Left kidney (tissue), 2 donors: ENCODE results near the gene NF1. TPM values are rescaled to one million over a fixed set of nuclear protein-coding genes. Genes with fewer than 3 reads are reported as not detected.
"Not testable (repeated sequence)": the region's sequence is repeated elsewhere in the genome, so short reads cannot be mapped to it uniquely, and the experiment has no call there.

Experiments used
- DNase-seq: peaks from one replicate; pipeline ENCODE4 v3.0.0-alpha.2; 2013
- polyA plus RNA-seq: library from polyadenylated mRNA; unstranded; fragments of 120-200 nt; gene quantifications from one replicate; pipeline ENCODE4 v1.2.1, GENCODE V29; 2013; ENCODE audit not compliant: insufficient read length

Gene NF1
- polyA plus RNA-seq, 1 donor = 53.9 TPM

DNA sequence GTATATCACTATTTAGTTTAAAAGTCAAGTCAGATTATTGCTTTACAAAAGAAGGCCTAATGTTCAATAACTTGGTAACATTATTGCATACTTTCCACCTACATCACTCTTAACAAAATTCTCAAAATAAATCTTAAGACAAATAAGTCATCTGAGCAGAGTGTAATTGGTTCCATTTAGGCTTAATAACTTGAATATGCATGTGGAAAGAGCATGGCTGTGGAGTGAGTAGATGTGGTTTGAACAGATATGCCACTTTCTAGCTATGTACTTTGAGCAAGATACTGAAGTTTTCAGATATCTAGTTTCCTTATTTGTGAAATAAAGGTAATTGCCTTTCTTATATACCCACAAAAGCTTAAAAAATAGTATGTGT is 233.4 kb downstream of the NF1 start:
- DNase-seq = no peak

DNA sequence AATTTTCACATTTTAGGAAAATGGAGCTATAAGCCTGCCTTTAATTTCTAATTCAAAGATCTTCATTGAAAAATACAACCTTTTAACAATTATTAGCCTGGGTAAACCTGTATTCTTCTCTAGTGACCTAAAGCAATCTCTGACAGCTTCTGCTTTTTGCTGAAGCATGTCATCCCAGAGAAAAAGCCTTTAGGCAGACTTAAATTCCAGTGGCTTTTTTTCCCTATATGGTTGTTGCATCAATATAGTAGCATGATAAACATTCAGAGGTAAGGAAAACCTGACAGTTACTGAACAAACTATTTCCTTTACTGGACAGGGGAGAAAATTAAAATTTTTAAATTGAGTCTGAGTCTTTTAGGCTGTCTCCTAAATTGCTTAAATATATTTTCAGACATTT is 234.4 kb downstream of the NF1 start:
- no peak for DNase-seq

DNA sequence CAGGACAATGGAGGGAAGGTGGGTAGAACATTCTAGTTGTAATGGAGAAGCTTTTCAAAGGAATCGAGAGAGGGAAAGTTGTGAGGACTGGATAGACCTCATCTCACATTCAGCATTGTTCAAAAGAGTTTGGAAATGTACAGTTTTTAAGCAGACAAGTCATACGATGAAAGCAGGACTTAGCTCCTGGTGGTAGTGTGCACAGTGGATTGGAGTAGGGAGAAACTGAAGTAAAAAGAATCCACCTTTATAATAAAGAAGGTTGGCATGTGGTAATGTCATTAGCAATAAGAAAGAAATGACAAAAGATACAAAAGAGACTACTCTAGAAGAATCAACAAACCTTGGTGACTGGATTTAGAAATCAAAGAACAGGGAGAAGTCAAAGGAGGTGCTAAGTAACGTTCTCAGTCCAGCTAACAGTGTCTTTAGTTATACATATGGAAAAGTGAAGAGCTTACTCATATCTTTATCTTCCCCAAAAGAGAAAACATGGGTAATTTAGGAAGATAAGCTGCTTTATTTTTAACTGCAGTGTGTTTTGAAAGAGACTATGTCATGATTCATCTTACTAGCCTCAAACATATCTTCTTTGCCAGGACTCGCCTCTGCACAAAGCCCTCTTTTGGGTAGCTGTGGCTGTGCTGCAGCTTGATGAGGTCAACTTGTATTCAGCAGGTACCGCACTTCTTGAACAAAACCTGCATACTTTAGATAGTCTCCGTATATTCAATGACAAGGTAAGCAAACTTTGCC is 245.3 kb downstream of the NF1 start:
- DNase-seq = no peak

DNA sequence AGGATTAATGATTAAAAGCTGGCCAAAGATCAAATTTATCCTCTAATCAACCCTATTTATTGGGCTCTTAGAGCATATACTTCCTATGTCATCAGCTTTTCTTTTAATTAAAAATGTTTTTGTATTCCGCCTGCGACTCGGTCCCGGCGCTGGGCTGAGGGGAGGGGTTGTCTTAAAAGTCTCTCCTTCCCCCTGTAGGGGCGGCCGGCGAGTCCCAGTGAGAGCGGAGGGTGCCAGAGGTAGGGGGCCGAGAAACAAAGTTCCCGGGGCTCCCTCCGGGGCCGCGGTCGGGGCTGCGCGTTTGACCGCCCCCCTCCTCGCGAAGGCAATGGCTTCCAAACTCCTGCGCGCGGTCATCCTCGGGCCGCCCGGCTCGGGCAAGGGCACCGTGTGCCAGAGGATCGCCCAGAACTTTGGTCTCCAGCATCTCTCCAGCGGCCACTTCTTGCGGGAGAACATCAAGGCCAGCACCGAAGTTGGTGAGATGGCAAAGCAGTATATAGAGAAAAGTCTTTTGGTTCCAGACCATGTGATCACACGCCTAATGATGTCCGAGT is 250.5 kb downstream of the NF1 start:
- not testable (repeated sequence) for DNase-seq

DNA sequence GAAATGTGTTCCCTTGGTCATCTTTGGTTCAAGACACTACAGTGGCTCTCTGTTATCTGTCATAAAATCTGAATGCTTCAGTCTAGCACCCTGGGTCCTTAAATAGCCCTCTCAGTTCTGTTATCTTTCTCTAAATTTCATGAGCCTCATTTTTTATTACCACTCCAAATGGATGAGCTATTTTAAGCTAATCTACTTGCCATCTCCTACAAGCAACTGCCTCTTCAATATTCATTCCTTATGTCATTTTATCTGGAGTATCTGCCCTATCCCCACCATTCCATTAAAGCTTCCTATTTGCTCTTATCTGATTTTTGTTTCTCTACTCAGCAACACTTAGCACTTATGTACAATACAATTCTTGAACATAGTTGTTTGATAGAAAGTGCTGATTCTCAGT is 254.7 kb downstream of the NF1 start:
- DNase-seq = no peak

DNA sequence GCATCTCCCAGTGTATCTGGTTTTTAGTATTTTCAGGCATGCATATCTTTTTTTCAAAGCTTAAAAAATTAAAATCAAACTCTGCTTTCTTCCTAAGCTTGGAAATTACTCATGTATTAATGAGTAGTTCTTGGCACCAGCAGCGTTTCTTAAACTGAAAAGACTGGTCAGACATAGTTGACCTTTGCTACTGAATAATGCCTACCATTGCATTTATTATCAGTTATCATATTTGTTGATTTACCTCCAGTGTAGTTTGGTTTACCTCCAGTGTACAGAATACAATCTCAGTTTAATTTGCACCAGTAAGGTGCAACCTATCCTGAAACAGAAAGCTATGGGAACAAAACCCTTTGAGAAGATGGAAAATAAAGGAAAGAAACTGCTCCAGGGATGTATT is 261.2 kb downstream of the NF1 start:
- no peak for DNase-seq

DNA sequence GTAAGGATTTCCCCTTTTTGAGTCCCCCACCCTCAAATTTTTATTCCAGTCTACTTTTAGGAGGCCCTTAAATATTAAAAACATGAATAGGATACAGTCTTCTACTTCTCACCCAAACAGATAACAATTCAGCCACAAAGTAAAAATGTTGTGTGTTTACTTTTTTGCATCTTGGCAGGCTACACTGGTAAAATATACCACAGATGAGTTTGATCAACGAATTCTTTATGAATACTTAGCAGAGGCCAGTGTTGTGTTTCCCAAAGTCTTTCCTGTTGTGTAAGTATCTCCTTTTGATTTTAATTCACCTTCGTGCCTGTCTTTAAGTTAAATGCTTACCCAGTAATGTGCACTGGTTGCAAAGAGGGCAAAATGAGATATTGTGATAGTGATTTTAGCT is 262.3 kb downstream of the NF1 start:
- DNase-seq = no peak

DNA sequence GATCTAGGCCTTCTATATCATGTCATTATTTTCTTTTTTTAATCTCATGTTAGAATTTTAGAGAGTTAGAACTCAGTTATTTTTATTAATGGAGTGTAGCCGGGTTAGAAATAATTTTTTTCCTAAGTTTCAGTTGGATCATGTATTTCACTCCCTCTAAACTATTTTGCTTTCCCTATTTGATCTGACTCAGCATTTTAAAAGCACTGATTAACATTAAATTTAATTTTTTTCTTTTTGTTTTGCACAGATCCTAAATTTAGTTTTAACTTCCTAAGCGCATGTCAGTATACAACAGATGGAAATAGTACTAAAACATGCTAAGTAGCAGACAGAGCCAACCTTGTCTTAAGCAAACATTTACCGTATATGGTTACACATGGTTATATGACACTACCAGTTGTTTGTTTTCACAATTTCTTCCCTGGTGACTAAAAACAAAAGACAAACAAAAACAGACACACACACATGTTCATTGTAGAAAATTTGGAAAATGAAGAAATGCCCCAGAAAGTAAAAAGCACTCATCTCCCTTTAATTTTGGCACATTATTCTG is 263.1 kb downstream of the NF1 start:
- DNase-seq = peak; percentile 19

DNA sequence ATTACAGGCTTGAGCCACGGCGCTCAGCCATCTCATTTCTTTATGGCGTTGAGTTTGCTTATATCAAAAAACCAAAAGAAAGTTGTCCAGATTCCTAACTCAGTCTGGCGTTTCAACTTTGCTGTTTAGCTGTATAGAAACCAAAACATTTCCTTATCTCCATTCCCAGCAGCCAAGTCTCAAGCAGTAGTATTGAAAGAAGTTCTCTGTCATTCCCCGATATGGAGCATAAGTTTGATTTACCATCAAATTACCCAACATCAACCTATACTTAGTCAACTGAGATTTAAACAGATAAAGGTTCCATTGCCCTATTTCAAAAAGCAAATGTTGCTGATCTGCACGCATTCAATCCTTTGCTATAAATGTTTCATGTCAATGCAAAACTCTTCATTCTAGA is 269.2 kb downstream of the NF1 start:
- no peak for DNase-seq

DNA sequence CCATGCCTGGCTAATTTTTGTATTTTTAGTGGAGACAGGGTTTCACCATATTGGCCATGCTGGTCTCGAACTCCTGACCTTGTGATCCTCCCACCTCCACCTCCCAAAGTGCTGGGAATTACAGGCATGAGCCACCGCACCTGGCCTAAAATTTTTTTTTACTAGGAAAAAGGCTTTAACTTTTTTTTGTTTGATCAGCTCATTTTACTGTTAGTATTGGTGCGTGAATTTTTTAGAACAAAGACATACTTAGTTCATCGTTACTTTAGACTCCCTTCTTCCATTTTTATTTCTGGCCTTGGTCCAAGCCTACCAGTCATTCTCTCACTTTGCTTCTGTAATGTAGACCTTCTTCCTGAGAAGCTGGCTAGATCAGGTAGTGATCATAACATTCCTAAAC is 271.3 kb downstream of the NF1 start:
- DNase-seq = no peak

DNA sequence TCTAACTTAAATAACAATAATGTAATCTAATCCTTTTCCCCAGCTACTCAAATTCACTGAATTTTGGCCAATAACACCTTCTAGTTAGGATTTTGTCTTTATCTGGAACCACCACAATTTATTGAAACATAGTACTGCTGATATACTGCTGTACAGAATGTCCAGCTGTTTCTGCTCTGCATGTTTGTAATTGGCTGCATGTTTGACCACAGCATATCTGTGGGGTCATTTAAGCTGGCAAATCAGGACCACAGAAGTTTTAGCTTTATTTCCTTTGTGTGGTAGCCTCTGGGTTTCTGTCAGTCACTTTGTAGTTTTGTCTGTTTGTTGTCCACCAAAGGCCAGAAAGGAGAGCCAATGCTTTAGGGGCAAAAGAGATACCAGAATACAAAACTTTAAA is 274.5 kb downstream of the NF1 start:
- DNase-seq = no peak

DNA sequence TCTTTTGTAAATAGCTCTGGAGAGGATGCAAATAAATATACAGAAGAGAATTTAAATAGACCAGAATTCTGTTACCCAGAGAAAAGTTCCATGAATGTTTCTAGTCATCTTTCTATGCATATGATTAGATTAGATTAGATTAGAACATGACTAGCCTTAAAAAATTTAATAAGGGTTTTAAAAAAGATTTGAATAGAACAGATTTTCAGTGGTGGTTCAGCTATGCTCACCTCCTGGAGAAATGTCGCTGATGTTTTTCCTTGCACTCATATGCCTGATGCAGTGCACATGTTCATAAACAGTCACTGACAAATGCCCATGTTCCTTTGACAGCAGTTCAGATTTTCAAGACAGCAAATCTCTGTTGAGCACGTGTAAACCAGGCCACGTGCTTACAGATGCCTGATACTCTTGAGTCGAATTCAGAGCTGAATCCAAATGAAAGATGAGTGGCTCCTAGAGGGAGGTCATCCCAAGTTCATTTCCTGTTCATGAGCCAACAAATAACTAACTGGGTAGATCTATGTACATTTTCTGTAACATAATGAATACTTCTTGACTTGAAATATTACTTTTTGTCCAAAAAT is 276.8 kb downstream of the NF1 start:
- DNase-seq = no peak

DNA sequence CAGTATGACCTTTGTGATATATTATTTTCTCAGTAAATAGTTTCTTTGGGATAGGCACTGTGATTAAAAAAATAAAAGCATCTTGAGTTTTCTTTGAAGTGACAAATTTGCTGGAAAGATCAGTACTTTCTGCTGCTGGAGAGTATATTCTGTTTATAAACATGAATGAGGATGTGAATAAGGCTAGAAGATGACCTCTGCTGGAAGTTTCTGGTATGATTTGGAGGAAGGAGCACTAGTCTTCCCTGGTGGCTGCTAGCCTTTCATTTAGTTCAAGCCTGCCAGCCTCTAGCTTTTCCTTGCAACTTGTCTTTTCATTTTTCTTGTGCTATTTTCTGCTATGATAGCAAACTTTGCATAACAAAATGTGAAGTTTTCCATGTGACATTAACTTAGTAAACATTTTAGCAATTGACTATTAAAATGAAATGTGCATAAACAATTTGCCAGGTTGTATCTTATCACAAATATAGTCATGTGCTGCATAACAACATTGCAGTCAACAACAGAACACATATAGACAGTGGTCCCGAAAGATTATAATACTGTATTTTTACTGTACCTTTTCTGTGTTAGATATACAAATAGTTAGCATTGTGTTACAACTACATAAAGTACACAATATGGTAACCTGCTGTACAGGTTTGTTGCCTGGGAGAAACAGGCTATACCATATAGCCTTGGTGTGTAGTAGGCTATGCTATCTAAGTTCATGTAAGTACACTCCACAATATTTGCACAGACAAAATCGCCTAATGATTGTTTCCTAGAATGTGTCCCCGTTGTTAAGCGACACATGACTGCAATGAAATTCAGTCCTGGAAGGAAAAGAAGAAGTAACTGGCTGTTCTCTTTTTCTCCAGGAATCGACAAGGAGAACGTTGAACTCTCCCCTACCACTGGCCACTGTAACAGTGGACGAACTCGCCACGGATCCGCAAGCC is 278.6 kb downstream of the NF1 start:
- DNase-seq = peak; percentile 28

DNA sequence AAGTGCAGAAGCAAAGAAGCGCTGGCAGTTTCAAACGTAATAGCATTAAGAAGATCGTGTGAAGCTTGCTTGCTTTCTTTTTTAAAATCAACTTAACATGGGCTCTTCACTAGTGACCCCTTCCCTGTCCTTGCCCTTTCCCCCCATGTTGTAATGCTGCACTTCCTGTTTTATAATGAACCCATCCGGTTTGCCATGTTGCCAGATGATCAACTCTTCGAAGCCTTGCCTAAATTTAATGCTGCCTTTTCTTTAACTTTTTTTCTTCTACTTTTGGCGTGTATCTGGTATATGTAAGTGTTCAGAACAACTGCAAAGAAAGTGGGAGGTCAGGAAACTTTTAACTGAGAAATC is 279.3 kb downstream of the NF1 start:
- DNase-seq = no peak

DNA sequence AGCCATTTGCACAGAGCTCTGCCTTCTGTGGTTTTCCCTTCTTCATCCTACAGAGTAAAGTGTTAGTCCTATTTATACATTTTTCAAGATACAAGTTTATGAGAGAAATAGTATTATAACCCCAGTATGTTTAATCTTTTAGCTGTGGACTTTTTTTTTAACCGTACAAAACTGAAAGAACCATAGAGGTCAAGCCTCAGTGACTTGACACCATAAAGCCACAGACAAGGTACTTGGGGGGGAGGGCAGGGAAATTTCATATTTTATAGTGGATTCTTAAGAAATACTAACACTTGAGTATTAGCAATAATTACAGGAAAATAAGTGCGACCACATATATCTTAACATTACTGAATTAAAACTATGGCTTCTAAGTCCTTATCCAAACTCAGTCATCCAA is 279.7 kb downstream of the NF1 start:
- no peak for DNase-seq

DNA sequence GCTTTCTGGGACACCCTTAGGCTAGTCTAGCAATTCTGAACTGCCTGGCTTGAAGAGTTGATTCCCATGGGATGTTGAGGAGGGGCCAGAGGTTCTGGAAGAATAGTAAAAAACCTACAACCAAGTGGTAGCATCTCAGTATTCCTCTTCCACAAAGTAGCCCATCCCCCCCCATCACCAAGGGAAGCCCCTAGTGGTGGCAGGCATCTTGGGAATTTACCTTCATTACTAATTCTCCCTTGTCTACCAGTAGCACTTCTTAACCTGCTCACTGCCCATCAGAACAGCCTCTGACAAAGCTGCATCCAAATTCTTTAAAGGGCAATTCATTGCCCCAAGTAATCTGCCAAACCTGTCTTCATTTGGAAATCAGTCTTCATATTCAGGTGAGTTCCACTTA is 283.9 kb downstream of the NF1 start:
- DNase-seq = no peak

DNA sequence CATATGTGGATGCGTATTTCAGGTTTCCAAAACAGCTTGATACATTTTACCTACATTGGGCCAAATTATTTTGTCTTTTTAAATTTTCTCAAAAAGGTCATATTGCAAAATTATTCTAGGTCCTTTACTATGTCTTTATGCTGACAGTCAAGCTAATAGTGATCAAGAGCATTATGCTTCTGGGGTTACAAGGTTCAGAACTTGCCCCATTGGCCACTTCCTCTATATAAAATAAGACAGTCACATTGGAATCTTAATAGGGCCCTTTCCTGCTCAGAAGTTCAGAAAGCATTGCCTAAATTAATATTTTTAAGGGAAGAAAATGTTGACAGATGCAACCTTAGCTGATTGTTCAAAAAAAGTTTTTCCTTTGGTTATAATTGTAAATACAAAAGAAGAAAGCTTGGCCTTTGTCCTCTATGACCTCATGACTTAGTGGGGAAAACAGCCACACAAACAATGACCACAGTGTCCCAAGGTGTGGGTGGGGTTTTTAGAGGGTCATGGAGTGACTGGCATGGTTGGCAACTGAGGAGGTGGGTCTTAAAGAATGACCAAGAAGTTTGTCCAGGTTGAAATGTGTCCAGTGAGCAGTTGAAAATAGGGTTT is 284.9 kb downstream of the NF1 start:
- DNase-seq = no peak

DNA sequence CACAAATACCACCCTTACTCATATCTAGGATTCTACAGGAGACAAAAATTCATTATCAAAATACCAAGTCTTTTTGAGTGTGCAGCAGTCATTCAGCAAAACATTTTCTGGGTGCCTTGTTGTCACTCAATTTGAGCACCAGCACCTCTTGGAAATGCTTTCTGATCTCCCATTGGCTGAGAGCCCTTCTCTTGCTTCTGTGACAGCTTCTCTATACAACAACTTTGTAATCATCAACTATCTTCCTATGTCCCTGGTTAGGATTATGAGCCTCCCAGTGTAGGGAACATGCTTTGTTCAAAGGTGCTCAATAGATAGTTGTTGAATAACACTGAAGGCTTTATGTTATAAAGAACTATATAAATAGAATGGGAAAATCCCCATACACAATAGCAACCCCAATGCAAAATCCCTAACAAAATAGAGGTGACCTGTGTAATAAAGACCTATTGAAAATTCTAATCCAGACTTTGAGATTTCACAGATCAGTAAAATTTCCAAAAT is 286.4 kb downstream of the NF1 start:
- DNase-seq = no peak

DNA sequence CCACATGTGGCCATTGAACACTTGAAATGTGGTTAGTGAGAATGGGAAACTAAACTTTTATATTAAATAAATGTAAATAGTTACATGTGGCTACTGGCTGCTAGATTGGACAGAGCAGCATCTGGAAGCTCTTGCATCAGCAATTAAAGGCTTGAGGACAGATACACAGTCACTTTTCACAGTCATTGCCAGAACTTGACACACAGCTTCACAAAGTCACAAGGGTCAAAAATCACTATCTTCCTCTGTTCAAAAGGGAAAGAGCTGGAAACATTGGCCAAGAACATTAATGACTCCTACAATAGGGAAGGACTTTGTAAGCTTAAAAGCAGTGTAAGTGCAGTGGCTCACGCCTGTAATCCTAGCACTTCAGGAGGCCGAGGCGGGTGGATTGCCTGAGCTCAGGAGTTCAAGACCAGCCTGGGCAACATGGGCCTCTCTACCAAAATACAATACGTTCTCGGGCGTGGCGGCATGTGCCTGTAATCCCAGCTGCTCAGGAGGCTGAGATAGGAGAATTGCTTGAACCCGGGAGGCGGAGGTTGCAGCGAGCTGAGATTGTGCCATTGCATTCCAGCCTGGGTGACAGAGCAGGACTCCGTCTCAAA is 288.0 kb downstream of the NF1 start:
- DNase-seq = not testable (repeated sequence)

DNA sequence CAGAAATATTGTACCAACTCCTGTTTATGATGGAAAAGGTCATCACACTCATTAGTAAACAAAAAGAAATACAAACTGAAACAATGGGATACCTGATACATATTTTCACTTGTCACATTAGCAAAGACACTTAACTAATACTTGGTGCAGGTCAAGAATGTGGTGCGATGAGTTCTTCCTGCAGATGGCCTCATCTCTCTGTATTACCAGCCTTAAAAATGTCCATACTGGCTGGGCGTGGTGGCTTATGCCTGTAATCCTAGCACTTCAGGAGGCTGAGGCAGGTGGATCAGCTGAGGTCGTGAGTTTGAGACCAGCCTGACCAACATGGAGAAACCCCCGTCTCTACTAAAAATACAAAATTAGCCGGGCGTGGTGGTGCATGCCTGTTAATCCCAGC is 288.7 kb downstream of the NF1 start:
- not testable (repeated sequence) for DNase-seq
